ENCODE results near the gene MEGF10. TPM values are rescaled to one million over a fixed set of nuclear protein-coding genes. Genes with fewer than 3 reads are reported as not detected.

The MEGF10 gene
- total and polyA plus RNA-seq, 2 of the 8 experiments (the other 6 are each of a cell fraction or from before 2014, with no cell fraction given) = 38.2 to 53.1 TPM

DNA sequence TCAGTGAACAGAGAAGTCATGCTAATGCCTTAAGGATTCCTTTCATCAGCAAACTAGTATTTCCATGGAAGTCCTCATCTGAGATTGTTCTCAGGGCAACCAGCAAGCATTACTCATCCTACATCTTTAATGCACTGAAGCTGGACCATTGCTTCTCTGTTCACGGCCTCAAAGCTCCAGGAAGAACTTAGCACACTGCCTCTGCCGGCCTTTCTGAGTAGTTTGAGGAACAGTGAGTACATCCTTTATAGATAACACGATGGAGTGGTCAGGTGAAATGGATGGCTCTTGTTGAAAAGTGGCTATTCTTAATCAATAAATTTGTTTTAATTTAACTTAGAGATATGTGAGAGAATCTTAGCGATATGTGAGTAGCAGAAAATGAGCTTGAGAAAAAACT lies 35.8 kb downstream of the MEGF10 start:
- H3K79me2 ChIP-seq (ENCODE audit: control insufficient read depth in 1 of 2, insufficient read depth in 2 of 2, low read length in 2 of 2) = peaks cover 0 to 68% of the 10 kb centered on the region in 2 experiments; a peak in 3 of 4 replicates
- no peak overlapping the region for H2BK5ac ChIP-seq (ENCODE audit: low read depth, low read length)
- H3K18ac ChIP-seq (ENCODE audit: extremely low read depth, low read length) = no peak overlapping the region
- peak; percentile 60 for FAIRE-seq
- H2BK15ac ChIP-seq (ENCODE audit: low read length) = no peak overlapping the region
- H2AK5ac ChIP-seq (ENCODE audit: low read depth, low read length) = no peak overlapping the region
- H3K9ac ChIP-seq (replicated peaks in 1 of 4; ENCODE audit: extremely low read depth in 1 of 4, low read depth in 3 of 4, low read length in 3 of 4) = no peak overlapping the region
- no peak overlapping the region for H4K91ac ChIP-seq (replicated peaks; ENCODE audit: insufficient read length, low read length)
- H3K9me3 ChIP-seq (ENCODE audit: insufficient read depth in 2 of 2, low read depth in 1 of 2, low read length in 1 of 2) = no peaks in the 10 kb centered on the region
- no peak overlapping the region for H3K23ac ChIP-seq (ENCODE audit: insufficient read length)
- H3K4me3 ChIP-seq (ENCODE audit: extremely low read depth in 1 of 4, insufficient read depth in 2 of 4, low read depth in 3 of 4, low read length in 4 of 4) = no peak overlapping the region
- H3K27me3 ChIP-seq (replicated peaks in 1 of 4; ENCODE audit: control insufficient read depth in 3 of 4, extremely low read depth in 1 of 4, insufficient read depth in 3 of 4, low read length in 3 of 4) = no peaks in the 10 kb centered on the region
- TF ChIP-seq RAD21 (IDR thresholded peaks at IDR 0.05 in 1 of 2, conservative IDR thresholded peaks at IDR 0.05 in 1 of 2; ENCODE audit: low read depth in 2 of 2, low read length in 2 of 2) = 0 out of 4 replicates have a peak, but pooled peaks of 1 of the 2 experiments have one; percentile 4
- peak in 2 of 3 experiments; percentile 18 to 41; a peak in 2 of 4 replicates for TF ChIP-seq CTCF (IDR thresholded peaks at IDR 0.05; ENCODE audit: control extremely low read depth in 1 of 3, insufficient read depth in 1 of 3, low read depth in 1 of 3, low read length in 3 of 3)
- no peak for TF ChIP-seq SP1 (IDR thresholded peaks at IDR 0.05; ENCODE audit: low read depth, low read length)
- H2AFZ ChIP-seq (ENCODE audit: low read length) = no peak overlapping the region
- no peak overlapping the region for H3K56ac ChIP-seq (replicated peaks; ENCODE audit: insufficient read length, low read depth, low read length)
- no peaks in the 10 kb centered on the region; the same call in 1 of the 2 replicates for H3K79me1 ChIP-seq (ENCODE audit: low read depth, low read length)
- no peaks in the 10 kb centered on the region for H3K36me3 ChIP-seq (ENCODE audit: control insufficient read depth in 2 of 4, insufficient read depth in 4 of 4, low read length in 3 of 4)
- H3K14ac ChIP-seq (ENCODE audit: insufficient read length) = no peak overlapping the region
- H3K4ac ChIP-seq (replicated peaks; ENCODE audit: insufficient read length, low read depth, low read length) = no peak overlapping the region
- DNase-seq (ENCODE audit: low read depth in 1 of 2, low spot score in 2 of 2) = no peak
- H3K4me1 ChIP-seq (replicated peaks in 1 of 4; ENCODE audit: control insufficient read depth in 3 of 4, insufficient read depth in 4 of 4, low read length in 3 of 4) = peaks cover 1 to 19% (median 16%) of the 10 kb centered on the region in 4 experiments; a peak in 6 of 7 replicates
- H4K20me1 ChIP-seq (replicated peaks in 1 of 2; ENCODE audit: control insufficient read depth in 1 of 2, insufficient read depth in 2 of 2, low read length in 2 of 2) = no peaks in the 10 kb centered on the region
- H4K5ac ChIP-seq (ENCODE audit: insufficient read length, low read depth, low read length) = no peak overlapping the region
- H2BK20ac ChIP-seq (ENCODE audit: low read length) = no peak overlapping the region
- H3K23me2 ChIP-seq (ENCODE audit: low read depth, low read length) = no peaks in the 10 kb centered on the region
- 67% methylated on average over 4 of the region's 4 CpGs; no CpG with 5 or more reads in 1 of the 2 experiments for WGBS, 2 experiments (ENCODE audit: extremely low coverage in 1 of 2, insufficient coverage in 1 of 2, insufficient read length in 1 of 2, insufficient replicate concordance in 2 of 2, low coverage in 1 of 2, low lambda C conversion rate in 2 of 2, missing lambda C conversion rate in 1 of 2)
- CTCF ChIA-PET (ENCODE audit: partially characterized antibody) = interaction anchor here (0.8 to 1.8 kb wide), 8 partner anchors 10 to 386 kb away, joined by 3 to 6 read pairs (median 4); no protein-coding TSS in a partner anchor
- H2BK120ac ChIP-seq (replicated peaks; ENCODE audit: low read depth, low read length) = no peak overlapping the region
- no peak overlapping the region for H3K27ac ChIP-seq (ENCODE audit: low read depth, low read length)
- H3K4me2 ChIP-seq (ENCODE audit: insufficient read depth in 1 of 2, low read depth in 2 of 2, low read length in 2 of 2) = no peak overlapping the region
- no peak overlapping the region for H2BK12ac ChIP-seq (ENCODE audit: low read depth, low read length)
- no peak overlapping the region for H4K8ac ChIP-seq (ENCODE audit: extremely low read depth, insufficient read depth, low read length)
- POLR2A ChIA-PET (ENCODE audit: partially characterized antibody) = interaction anchor here (0.5 to 0.9 kb wide), 2 partner anchors 13 to 26 kb away, joined by 3 read pairs; no protein-coding TSS in a partner anchor

Data from H1 (cell line).